ENCODE measurements around the gene POLR1E. TPM values are rescaled to one million over a fixed set of nuclear protein-coding genes. Genes with fewer than 3 reads are reported as not detected.
"Not testable (repeated sequence)": the region's sequence is repeated elsewhere in the genome, so short reads cannot be mapped to it uniquely, and the experiment has no call there.

Gene POLR1E
- total RNA-seq, 6 donors from 2014 or later, result 10.0 to 16.9 (median 14.5) TPM

DNA sequence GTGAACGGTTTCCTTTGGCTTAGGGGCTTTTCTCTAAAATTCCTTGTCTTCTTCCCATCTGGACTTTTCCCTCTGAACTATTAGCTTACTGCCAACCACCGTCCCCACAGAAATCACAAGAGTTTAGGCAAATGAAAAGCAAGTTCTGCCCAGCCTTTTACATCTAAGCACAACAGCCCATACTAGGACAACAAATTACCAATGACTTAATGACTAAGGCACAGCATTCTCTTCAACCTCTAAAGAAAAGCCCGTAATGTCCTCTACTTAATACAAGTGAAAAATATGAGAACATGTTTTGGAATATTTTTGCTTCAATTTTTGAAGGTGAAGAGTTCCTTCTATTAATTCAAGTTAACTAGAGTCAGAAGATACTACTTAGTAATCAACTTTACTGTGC, 21.7 kb upstream of the POLR1E start:
- Histone ChIP-seq H3K4me3 (peak overlapping the region in 3 of 4 donors; percentile 81 to 92 (median 86)), H3K9me3 (no peaks in the 10 kb centered on the region), H3K36me3 (no peaks in the 10 kb centered on the region), H3K27me3 (no peaks in the 10 kb centered on the region), H3K27ac (peak overlapping the region in 3 of 4 donors; percentile 97 to 98 (median 97)), H3K4me1 (peaks cover 19 to 48% (median 20%) of the 10 kb centered on the region in 4 donors)
- TF ChIP-seq, protein P1, sequence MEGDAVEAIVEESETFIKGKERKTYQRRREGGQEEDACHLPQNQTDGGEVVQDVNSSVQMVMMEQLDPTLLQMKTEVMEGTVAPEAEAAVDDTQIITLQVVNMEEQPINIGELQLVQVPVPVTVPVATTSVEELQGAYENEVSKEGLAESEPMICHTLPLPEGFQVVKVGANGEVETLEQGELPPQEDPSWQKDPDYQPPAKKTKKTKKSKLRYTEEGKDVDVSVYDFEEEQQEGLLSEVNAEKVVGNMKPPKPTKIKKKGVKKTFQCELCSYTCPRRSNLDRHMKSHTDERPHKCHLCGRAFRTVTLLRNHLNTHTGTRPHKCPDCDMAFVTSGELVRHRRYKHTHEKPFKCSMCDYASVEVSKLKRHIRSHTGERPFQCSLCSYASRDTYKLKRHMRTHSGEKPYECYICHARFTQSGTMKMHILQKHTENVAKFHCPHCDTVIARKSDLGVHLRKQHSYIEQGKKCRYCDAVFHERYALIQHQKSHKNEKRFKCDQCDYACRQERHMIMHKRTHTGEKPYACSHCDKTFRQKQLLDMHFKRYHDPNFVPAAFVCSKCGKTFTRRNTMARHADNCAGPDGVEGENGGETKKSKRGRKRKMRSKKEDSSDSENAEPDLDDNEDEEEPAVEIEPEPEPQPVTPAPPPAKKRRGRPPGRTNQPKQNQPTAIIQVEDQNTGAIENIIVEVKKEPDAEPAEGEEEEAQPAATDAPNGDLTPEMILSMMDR (IDR thresholded peaks at IDR 0.05), result no peak
- no peak for TF ChIP-seq POLR2AphosphoS5 (IDR thresholded peaks at IDR 0.05)
- TF ChIP-seq POLR2A (IDR thresholded peaks at IDR 0.05), result no peak
- no peak for TF ChIP-seq EP300 (IDR thresholded peaks at IDR 0.05)
- WGBS, 2 donors, result 34 to 35% methylated on average over 3 of the region's 3 CpGs
- no peak for DNase-seq
- no peak for ATAC-seq (ENCODE audit: low FRiP score in 2 of 2)

DNA sequence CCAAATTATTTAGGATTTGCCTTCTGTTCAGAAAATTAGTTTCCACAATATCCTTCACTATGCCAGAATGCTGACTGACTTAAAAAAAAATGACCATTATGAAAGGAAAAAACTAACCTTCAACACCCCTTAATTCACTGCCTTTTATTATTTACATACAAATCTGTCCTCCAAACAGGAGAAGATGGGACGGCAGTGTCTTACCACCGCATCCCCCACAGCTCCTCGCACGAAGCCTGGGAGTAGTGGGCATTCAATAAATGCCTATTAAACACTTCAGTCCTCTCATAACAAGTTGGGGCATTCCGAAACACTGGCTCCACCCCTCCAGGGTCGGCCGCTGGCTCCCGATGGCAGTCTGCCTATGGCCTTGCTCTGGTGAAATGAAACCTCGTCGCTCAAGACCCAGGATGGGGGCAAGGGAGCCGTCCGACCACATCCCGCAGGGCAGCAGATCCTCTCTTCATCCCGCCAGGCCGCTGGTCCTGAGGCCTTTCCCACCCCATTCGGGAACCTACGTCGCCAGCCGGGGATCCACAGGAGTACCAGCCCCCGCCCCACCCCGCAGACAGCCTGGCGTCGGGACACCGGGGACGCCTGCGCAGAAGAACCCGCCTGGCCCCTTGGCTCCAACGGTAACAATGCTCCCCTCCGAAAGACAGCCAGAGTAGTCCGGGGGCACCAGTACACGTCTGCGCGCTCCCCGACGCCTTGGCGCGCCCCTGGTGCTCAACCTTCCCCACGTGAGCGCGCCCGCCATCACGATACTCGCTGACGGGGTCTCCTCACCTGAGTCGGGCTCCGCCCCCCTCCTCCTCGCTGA, 21.1 kb upstream of the POLR1E start:
- TF ChIP-seq EP300 (IDR thresholded peaks at IDR 0.05) (no peak), POLR2AphosphoS5 (IDR thresholded peaks at IDR 0.05) (peak in 1 of 2 donors; percentile 63), POLR2A (IDR thresholded peaks at IDR 0.05) (peak in 3 of 4 donors; percentile 20 to 75 (median 70))
- WGBS, 2 donors, result 0% methylated on average over 10 to 20 of the region's 47 CpGs

DNA sequence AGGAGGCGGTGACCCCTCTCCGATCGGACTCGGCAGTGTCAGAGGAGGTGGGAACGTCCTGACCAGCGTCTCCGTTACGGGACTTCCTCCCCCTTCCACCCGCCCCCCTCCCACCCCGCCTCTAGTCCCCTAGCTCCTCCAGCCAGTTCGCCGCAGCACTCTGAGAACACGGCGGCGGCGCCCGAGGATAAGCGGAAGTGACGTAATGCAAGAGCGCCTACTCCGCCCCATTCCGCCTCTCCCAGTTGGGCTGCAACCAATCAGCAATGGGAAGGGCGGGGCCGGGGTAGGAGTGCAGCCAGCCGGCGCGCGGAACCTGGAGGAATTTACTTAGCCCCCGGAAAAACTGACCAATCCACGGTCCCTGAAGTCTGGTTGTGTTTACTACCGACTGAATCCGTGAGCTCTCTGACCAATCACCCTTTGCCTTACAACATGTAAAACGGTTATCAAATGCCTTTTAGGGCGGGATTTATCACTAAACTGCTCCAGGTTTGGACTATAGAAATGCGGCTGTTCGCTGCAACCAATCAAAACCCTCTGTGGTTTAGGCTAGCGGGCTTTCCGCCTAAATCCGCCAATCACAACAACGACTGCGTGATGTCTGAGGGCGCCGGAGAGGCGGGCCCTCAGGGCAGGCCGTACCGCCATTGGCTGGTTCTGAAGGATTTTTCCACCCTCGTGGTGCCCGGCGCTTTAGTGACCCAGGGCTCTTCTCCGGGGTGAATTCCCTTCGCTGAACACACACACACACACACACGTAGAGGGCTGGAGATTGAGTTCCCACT, 20.3 kb upstream of the POLR1E start, which contains the start of gene ZBTB5:
TSS of gene ZBTB5 (minus strand) at position 202 of the 788 bp plus-strand sequence. CDS start 22,899 bp downstream, outside the sequence.
- peak within 1 kb of the TSS; percentile 81 to 96 (median 89) for H3K4me3 ChIP-seq
- ATAC-seq (ENCODE audit: low FRiP score in 2 of 2) (peak; percentile 94 to 97), DNase-seq (peak; percentile 96 to 99)
- H3K9me3 ChIP-seq, result no peaks in the 10 kb centered on the region
- H3K27me3 ChIP-seq, result no peaks in the 10 kb centered on the region
- no peaks in the 10 kb centered on the region for H3K36me3 ChIP-seq
- H3K4me1 ChIP-seq, result peaks cover 19 to 48% (median 20%) of the 10 kb centered on the region in 4 donors
- TF ChIP-seq, protein P1 (IDR thresholded peaks at IDR 0.05), result peak in 1 of 6 experiments; percentile 12
- TF ChIP-seq POLR2AphosphoS5 (IDR thresholded peaks at IDR 0.05), result peak; percentile 59 to 78
- TF ChIP-seq EP300 (IDR thresholded peaks at IDR 0.05), result no peak
- peak in 2 of 4 donors; percentile 49 to 63 for TF ChIP-seq POLR2A (IDR thresholded peaks at IDR 0.05)
- peak within 1 kb of the TSS; percentile 97 to 99 (median 98) for H3K27ac ChIP-seq
- 0 to 1% methylated on average over 11 to 52 of the region's 52 CpGs for WGBS, 2 donors

More for the DNA sequence above, 21.1 kb upstream of the POLR1E start:
- peak overlapping the region; percentile 97 to 99 (median 98) for H3K27ac ChIP-seq
- DNase-seq (peak; percentile 85 to 92), ATAC-seq (ENCODE audit: low FRiP score in 2 of 2) (peak; percentile 69 to 74)
- H3K36me3 ChIP-seq, result no peaks in the 10 kb centered on the region
- peak overlapping the region; percentile 81 to 96 (median 89) for H3K4me3 ChIP-seq
- no peaks in the 10 kb centered on the region for H3K27me3 ChIP-seq
- no peaks in the 10 kb centered on the region for H3K9me3 ChIP-seq
- peaks cover 19 to 48% (median 20%) of the 10 kb centered on the region in 4 donors for H3K4me1 ChIP-seq

DNA sequence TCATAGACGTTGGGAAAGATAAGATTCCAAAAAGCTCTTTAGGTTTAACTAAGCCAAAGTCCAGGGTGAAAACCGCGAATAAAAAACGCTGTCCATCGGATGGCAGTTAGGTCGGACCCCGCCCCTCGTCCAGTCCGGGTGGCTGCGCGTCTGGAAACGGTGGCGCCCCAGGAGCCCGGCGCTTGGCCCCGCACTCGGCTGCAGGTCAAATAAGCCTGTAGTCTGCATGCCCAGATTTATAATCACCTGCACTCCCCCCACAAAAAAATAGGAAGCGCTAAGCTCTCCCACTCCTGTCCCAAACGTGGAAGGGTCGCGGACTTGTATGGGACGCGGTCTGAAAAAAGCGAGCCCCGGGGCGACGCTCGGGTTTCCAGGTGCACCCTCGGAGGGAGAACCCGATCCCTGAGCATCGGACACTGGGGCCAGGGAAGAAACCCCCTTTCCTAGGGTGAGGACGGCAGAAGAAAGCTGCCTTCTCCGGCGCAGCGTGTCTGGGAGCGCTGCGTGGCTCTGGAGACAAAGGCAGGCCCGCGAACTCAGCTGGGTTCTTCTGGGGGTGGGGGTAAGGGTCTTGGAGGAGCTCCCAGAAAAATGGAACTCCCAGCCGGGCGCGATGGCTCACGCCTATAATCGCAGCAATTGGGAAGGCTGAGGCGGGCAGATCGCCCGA, 19.6 kb upstream of the POLR1E start:
- no peaks in the 10 kb centered on the region for H3K36me3 ChIP-seq
- DNase-seq, result peak; percentile 73 to 90
- peak overlapping the region; percentile 49 to 92 (median 84) for H3K4me3 ChIP-seq
- TF ChIP-seq POLR2A (IDR thresholded peaks at IDR 0.05) (peak in 1 of 4 donors; percentile 42), POLR2AphosphoS5 (IDR thresholded peaks at IDR 0.05) (no peak)
- WGBS, 2 donors, result 1% methylated on average over 19 to 47 of the region's 47 CpGs
- H3K4me1 ChIP-seq, result peaks cover 19 to 45% (median 20%) of the 10 kb centered on the region in 4 donors
- ATAC-seq (ENCODE audit: low FRiP score in 2 of 2), result peak; percentile 24 to 47
- no peaks in the 10 kb centered on the region for H3K27me3 ChIP-seq
- no peaks in the 10 kb centered on the region for H3K9me3 ChIP-seq
- H3K27ac ChIP-seq, result peak overlapping the region; percentile 97 to 99 (median 98)

DNA sequence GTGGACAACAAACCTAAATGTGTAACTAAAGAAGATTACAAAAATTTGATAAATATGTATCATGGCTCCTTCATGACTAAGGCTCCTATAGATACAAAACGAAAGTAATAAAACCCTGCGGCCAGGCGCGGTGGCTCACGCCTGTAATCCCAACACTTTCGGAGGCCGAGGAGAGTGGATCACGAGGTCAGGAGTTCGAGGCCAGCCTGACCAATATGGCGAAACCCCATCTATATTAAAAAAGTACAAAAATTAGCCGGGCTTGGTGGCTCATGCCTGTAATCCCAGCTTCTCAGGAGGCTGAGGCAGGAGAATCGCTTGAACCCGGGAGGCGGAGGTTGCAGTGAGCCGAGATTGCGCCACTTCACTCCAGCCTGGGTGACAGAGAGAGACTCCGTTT, 18.2 kb upstream of the POLR1E start:
- peaks cover 16 to 40% (median 18%) of the 10 kb centered on the region in 4 donors for H3K4me1 ChIP-seq
- H3K36me3 ChIP-seq; H3K27me3 ChIP-seq; H3K9me3 ChIP-seq; H3K27ac ChIP-seq; H3K4me3 ChIP-seq; ATAC-seq (ENCODE audit: low FRiP score in 2 of 2): not testable (repeated sequence)
- DNase-seq, result peak in 1 of 2 donors; percentile 15
- 94 to 96% methylated on average over 17 of the region's 17 CpGs for WGBS, 2 donors
